LNCAP (cell line): ENCODE measurements around the gene PACRGL.
A peak's percentile ranks its signal among the peaks of the same experiment; 100 is the strongest.

Experiments used
- TF ChIP-seq, protein P1 (sequence below): fragments of 450-650 bp; IDR thresholded peaks from 2 replicates; pipeline ENCODE4 v1.5.1; 2017; ENCODE audit warnings: mild to moderate bottlenecking

The PACRGL gene

GRCh38 chr4:20723463-20723862, 23.2 kb downstream of the PACRGL start:
- TF ChIP-seq, protein P1, sequence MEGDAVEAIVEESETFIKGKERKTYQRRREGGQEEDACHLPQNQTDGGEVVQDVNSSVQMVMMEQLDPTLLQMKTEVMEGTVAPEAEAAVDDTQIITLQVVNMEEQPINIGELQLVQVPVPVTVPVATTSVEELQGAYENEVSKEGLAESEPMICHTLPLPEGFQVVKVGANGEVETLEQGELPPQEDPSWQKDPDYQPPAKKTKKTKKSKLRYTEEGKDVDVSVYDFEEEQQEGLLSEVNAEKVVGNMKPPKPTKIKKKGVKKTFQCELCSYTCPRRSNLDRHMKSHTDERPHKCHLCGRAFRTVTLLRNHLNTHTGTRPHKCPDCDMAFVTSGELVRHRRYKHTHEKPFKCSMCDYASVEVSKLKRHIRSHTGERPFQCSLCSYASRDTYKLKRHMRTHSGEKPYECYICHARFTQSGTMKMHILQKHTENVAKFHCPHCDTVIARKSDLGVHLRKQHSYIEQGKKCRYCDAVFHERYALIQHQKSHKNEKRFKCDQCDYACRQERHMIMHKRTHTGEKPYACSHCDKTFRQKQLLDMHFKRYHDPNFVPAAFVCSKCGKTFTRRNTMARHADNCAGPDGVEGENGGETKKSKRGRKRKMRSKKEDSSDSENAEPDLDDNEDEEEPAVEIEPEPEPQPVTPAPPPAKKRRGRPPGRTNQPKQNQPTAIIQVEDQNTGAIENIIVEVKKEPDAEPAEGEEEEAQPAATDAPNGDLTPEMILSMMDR = no peak

DNA sequence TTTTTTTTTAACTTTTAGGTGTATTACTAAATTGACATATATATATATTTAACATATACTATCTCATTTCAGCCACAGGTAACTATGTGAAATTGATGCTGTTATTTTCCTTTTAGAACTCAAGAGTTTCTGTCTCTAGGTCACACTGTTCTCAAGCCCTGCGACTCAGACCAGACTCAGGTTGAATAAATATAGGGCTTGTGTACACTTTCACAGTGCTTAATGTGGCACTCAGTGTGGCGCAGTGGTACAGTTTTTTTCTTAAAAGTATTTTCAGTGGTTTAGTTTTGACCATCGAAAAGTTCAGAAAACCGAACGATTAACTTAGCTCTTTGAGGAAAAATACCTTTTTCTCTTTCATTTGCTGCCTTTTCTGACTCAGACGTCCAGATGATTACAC, 24.7 kb downstream of the PACRGL start:
- TF ChIP-seq, protein P1 = no peak

DNA sequence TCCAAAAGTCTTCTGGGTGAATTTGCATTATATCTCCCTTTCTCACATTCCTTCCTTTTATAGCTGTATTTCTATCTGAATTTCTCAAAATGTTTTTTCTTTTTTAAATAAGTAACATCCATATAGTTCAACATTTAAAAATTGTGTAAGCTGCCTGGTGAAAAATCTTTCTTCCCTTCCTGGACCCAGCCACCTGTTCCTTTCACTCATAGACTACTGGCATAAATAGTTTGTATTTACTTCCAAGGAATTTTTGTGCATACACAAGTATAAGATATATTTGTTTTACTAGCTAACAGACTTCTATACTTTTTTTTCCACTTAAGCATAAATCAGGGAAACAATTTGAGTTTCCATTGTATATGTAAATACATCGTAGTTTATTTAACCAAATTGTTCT, 35.7 kb downstream of the PACRGL start:
- TF ChIP-seq, protein P1 = no peak

GRCh38 chr4:20752641-20753040, 52.4 kb downstream of the PACRGL start:
- TF ChIP-seq, protein P1 = no peak

- TF ChIP-seq, protein P1 = no peak
Measured at GRCh38 chr4:20754036-20754435, 53.8 kb downstream of the PACRGL start.

DNA sequence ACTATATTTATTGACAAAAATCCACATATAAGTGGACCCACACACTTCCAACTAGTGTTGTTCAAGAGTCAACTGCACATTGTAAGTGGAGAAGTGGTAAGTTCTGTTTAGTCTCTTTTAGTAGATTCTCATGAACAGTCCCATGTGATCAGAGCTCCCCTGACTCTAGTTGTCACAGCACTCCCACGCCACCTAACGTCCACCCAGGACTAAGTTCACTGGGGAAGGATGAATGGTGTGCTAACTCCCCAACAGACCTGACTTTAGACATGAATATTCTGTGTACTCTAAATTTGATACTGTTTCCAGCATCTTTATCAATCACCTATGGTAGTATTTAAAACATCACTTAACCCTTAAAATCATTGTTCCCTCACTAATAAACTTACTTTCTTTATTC, 59.8 kb downstream of the PACRGL start:
- TF ChIP-seq, protein P1 = peak; percentile 55

DNA sequence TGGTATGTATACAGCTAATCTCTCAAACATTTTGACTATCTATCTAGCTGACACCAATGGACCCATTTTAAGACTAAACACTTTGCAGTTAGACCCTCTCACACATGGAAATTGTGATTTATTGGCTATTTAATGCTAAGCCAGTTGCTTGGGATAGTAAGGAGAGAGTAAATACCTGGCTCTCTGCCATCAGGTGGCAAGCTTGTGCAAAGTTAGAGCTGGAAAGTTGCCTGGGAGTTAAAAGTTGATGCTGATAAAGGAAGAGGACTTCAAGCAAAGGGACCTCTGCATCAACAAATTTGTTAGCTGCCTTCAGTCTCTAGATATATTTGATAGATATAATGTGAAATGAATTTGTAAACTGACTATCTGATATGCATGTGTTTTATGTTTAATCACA, 61.1 kb downstream of the PACRGL start:
- TF ChIP-seq, protein P1 = no peak

- TF ChIP-seq, protein P1 = no peak
Measured at GRCh38 chr4:20761826-20762225, 61.6 kb downstream of the PACRGL start.
